Dedifferentiated amniotic fluid mesenchymal stem cell (primary cell): ENCODE measurements around the gene NEDD4L.
"Not testable (repeated sequence)": the region's sequence is repeated elsewhere in the genome, so short reads cannot be mapped to it uniquely, and the experiment has no call there.

ENCODE experiments used
- DNase-seq: peaks from one replicate; pipeline ENCODE4 v3.0.0-alpha.2; 2016; ENCODE audit errors: extremely low spot score

Gene NEDD4L

DNA sequence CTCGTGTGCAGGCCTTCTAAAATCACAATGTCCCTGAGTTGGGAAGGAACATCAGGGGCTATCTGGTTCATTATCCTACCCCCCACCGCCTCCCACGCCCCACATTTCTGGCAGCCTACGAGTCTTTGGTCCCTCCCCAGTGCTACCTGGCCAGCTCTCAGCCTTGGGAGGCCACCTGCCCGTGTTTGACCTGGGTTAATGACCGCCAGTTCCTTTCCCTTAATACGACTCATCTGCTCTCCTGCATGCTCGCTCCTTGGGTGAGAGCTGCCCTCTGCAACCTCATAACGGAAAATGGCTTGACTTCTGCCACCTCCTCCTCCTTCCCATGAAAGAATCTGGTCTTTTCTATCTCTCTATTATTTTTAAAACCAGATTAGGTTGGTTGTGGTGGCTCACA lies 112.5 kb downstream of the NEDD4L start:
- DNase-seq: no peak

DNA sequence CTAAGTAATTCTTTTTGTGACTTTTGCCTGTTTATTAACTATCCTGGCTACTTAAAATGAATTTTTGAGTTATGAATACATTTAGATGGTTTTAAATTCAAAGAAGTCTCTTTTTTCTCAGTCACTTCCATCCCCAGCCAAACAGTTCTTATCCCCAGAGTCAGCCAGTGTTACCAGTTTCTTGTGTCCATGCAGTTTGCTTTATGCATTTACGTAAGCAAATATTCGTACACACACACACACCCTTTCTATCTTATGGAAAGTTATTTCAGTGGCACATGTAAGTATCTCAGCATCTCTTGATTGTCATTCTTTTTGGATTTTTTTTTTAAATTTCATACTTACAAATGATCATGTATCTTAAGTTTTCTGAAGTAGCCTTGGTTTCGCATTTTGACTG lies 113.2 kb downstream of the NEDD4L start:
- DNase-seq: no peak

GRCh38 chr18:58158008-58158407 lies 114.0 kb downstream of the NEDD4L start:
- no peak for DNase-seq

GRCh38 chr18:58158459-58158858 lies 114.4 kb downstream of the NEDD4L start:
- DNase-seq: no peak

DNA sequence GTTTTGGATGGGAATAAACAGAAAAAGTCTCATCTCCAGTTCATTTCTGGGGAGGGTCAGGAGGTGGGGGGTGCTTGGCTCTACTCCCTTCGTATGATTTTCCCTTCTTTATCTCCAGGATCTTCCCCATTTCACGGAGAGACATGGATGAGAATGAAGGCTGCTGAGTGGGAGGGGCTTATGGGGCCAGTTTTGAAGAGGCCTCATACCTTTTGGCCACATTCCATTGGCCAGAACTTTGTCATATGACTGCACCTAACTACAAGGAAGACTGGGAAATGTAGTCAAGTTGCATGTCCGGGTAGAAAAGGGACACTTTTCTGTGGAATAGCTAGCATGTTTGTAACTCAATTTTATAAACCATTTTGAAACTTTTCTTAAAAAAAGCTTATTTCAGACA lies 117.6 kb downstream of the NEDD4L start:
- DNase-seq: no peak

GRCh38 chr18:58162127-58162526 lies 118.1 kb downstream of the NEDD4L start:
- no peak for DNase-seq

- DNase-seq: no peak
Measured at GRCh38 chr18:58163004-58163590, 119.1 kb downstream of the NEDD4L start.

DNA sequence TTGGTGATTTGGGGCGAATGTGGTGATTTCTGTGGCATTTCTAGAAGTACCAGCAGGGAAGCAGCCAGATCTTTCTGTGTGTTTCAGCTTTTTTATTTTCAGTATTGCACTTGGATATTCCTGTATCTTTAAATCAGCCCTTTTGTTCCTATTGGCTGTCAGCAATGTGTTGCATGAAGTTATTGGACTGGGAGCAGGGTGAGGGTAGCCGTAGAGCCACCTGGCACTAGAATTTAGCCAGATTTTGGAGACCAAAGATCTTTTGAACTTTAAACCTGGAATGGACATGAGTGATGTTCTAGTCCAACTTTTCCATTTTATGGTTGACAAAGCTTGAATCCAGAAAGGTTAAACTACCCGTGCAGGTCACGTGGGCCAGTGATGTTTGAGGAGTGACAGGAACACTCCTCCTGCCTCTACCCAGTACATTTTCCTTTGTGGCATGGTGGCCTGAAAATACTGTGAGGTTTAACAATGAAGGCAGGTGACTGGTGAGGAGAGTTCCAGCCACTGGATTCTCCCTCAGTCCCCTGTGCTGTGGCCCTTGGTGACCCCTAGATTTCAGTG lies 122.3 kb downstream of the NEDD4L start:
- DNase-seq: no peak

DNA sequence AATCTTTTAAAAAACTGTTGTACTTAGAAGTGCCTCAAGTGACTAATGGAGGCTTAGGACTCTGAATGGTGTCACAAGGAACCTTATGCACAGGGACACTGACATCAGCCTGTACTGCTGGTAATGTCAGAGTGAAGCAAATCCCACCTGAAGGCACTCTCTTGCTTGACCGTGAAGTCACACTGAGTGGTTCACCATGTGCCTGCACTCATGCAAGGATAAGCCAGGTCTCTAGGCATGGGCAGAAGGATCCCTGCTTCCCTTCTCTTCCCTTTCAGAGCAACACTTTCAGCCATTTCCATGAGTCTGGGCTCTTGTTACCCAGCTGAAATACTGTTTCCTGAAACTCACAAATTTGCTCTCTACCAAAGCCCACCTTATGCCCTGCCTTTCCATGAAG lies 123.0 kb downstream of the NEDD4L start:
- no peak for DNase-seq

GRCh38 chr18:58168221-58168620 lies 124.2 kb downstream of the NEDD4L start:
- DNase-seq: no peak

DNA sequence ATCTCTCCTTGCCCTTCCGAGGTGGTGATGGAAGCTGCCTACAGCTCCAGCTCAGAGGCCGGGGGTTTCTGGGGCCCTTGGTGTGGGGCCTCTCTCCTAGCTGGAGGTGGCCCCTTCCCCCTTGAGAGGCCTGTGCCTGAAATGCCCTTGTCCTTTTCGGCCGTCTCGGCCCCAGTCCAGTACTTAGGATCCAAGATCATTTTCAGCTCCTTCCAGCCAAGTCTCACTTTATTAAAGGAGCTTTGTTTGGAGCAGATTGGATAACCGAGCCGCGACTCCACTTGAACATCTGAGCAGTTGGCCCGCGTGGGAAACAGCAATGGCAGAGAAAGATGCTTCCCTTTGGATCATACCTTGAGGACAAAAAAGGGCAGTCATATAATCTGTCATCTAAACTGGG lies 125.0 kb downstream of the NEDD4L start:
- no peak for DNase-seq

GRCh38 chr18:58169472-58169871 lies 125.4 kb downstream of the NEDD4L start:
- no peak for DNase-seq

GRCh38 chr18:58170036-58170435 lies 126.0 kb downstream of the NEDD4L start:
- not testable (repeated sequence) for DNase-seq

DNA sequence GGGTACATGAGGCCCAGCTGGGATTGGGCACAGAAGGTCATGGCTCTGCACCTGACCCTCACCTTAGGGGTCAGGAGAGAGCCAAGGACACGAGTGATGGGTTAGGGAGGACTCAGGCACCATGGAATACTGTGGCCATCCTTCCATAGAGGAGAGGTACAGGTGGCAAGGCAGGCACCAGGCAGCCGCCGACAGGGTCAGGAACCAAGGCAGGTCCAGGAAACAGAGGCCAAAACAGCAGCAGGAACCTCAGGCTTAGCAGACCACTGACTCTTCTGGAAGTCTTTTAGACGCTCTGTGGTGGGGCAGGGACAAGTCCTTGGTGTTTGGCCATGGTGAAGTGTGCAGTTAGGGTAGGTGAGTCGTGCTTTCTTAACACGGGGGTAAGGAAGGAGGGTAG lies 128.0 kb downstream of the NEDD4L start:
- DNase-seq: no peak

GRCh38 chr18:58174285-58174684 lies 130.3 kb downstream of the NEDD4L start:
- no peak for DNase-seq

- no peak for DNase-seq
Measured at GRCh38 chr18:58175122-58175785, 131.2 kb downstream of the NEDD4L start.

GRCh38 chr18:58175786-58176176 lies 131.8 kb downstream of the NEDD4L start:
- DNase-seq: no peak

- peak; percentile 89 for DNase-seq
Measured at GRCh38 chr18:58177004-58177717, 133.1 kb downstream of the NEDD4L start.

DNA sequence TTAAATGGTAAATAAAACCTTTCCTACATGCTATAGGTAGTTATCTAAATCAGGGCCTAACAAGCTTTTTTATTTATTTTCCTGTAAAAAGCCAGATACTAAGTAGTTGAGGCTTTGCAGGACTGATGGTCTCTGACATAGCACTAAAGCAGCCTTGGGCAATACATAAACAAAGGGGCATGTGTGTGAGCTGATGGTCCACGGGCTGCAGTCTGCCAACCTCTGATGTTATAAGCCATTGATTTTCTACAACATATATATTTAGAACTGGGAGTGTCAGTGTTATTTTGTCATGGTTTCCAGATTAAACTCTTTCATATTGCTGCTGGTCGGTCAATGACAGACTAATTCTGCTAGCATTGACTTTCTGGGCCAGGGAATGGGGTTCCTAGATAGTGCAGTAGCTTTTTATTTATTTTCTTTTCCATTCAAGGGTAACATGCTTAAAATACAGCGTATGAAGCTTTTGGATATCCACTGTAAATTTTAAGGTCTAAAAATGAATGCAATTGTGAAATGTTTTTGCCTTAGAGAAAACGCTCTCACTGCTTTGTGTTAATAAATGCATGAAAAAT lies 134.0 kb downstream of the NEDD4L start:
- no peak for DNase-seq

DNA sequence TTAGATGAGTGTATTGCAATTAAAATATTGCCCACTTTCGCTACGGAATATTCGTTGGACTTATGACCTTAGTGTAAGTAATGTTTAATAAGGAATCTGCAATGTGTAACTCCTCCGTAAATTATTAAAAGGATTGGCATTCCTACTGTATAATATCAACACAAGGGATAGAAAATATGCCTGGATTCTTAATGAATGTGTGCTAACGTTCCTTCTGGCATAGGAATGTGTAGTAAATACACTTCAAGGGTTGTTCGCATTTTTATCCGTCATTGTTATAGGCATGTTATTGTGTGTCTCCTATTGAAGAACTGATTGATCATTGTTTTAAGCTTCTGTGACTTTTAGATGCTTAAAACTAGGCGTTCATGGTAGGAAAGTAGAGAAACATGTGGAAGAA lies 134.5 kb downstream of the NEDD4L start:
- no peak for DNase-seq

DNA sequence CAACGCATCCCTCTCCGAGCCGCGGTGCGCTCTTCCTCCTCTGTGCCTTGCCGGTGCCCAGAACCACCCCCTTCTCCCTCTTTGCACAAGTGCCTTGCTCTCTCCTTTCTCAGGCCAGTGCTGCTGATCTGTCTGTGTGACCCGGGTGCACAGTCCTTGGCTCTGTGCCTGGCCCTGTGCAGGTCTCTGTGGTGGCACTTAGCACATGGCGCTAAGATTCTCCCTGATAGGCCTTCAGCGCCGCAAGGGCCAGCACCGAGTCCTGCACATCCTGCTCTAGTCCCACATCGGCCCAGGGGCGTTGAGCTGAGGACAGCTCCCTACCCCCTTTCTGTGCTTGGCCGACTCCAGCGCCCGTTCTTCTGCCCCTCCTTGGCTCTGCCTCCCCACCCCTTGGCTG lies 136.1 kb downstream of the NEDD4L start:
- no peak for DNase-seq

DNA sequence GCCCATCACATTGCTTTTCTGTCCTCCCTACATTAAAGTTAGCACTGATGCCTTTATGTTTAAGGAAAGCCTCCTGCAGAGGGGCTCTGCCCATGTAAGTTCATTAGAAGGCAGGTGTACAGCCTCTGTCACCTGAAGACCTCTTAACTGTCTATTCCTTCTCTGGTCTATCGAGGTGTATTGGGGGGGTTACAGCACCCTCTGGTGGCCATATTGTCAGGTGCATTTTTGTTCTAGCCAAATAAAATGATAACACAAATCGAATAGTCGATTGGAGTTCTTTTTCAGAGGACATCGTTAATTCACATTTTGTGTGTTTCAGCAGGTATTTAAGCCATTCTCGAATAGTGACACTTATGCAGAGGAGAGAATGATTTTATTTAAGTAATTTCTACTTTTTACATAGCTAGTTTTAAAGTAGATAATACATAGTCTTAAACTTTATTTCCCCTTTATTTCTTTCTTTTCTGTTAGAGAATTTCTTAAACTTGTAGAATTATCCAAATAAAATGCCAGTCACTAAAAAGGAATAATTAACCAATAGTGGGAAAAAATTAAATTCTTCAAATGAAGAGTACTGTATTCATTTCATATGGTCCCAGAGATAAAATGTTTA lies 136.8 kb downstream of the NEDD4L start:
- DNase-seq: peak; percentile 47
